SJSA1 (cell line): ENCODE measurements around the gene FTL. TPM values are rescaled to one million over a fixed set of nuclear protein-coding genes. Genes with fewer than 3 reads are reported as not detected.

Experiments used
- total RNA-seq: library from RNA; depleted of rRNA; stranded (reverse); fragments of >200 nt; shearing (Covaris generic); gene quantifications from 2 replicates; pipeline ENCODE4 v1.2.3, GENCODE V29; 2014; rRNA removed

FTL gene
- total RNA-seq, 1 experiment from 2014 or later, result 2,837 TPM

Other genes with a start within 250 kb of the FTL start
- 0.16 TPM in 1 of 2 replicates, not detected in the other for gene MAMSTR, start 245.6 kb upstream of the FTL start, total RNA-seq
- gene RASIP1, start 224.7 kb upstream of the FTL start, total RNA-seq, result 0.21 and 0.53 TPM in 2 replicates
- not detected in 2 replicates for gene IZUMO1, start 218.4 kb upstream of the FTL start, total RNA-seq
- not detected in 2 replicates for gene FUT1, start 212.7 kb upstream of the FTL start, total RNA-seq
- gene FGF21, start 209.8 kb upstream of the FTL start, total RNA-seq, result not detected in 2 replicates
- 31.2 and 32.8 TPM in 2 replicates for gene BCAT2, start 154.3 kb upstream of the FTL start, total RNA-seq
- not detected in 2 replicates for gene HSD17B14, start 128.8 kb upstream of the FTL start, total RNA-seq
- 3.5 and 11.8 TPM in 2 replicates for gene PLEKHA4, start 96.7 kb upstream of the FTL start, total RNA-seq
- 79.5 and 86.0 TPM in 2 replicates for gene PPP1R15A, start 92.9 kb upstream of the FTL start, total RNA-seq
- gene TULP2, start 66.6 kb upstream of the FTL start, total RNA-seq, result not detected in 2 replicates
- gene NUCB1, start 65.0 kb upstream of the FTL start, total RNA-seq, result 200 and 215 TPM in 2 replicates
- gene DHDH, start 31.6 kb upstream of the FTL start, total RNA-seq, result 0.16 and 1.7 TPM in 2 replicates
- gene BAX, start 10.4 kb upstream of the FTL start, total RNA-seq, result 57.4 and 75.1 TPM in 2 replicates
- gene GYS1, start 28.0 kb downstream of the FTL start, total RNA-seq, result 19.5 and 38.2 TPM in 2 replicates
- 238 and 322 TPM in 2 replicates for gene RUVBL2, start 28.6 kb downstream of the FTL start, total RNA-seq
- gene LHB, start 51.8 kb downstream of the FTL start, total RNA-seq, result 0.34 TPM in 1 of 2 replicates, not detected in the other
- gene CGB3, start 59.0 kb downstream of the FTL start, total RNA-seq, result not detected in 2 replicates
- gene CGB2, start 66.6 kb downstream of the FTL start, total RNA-seq, result not detected in 2 replicates
- gene CGB1, start 71.6 kb downstream of the FTL start, total RNA-seq, result 1.00 TPM in 1 of 2 replicates, not detected in the other
- gene CGB5, start 78.5 kb downstream of the FTL start, total RNA-seq, result not detected in 2 replicates
- gene CGB8, start 83.8 kb downstream of the FTL start, total RNA-seq, result 0.61 TPM in 1 of 2 replicates, not detected in the other
- gene CGB7, start 92.4 kb downstream of the FTL start, total RNA-seq, result 0.08 TPM in 1 of 2 replicates, not detected in the other
- gene NTF4, start 99.5 kb downstream of the FTL start, total RNA-seq, result not detected in 2 replicates
- not detected in 2 replicates for gene KCNA7, start 107.4 kb downstream of the FTL start, total RNA-seq
- 151 and 188 TPM in 2 replicates for gene SNRNP70, start 120.1 kb downstream of the FTL start, total RNA-seq
- 15.9 and 21.6 TPM in 2 replicates for gene LIN7B, start 149.1 kb downstream of the FTL start, total RNA-seq
- gene C19orf73, start 153.8 kb downstream of the FTL start, total RNA-seq, result 4.3 TPM in 1 of 2 replicates, not detected in the other
- gene PPFIA3, start 154.2 kb downstream of the FTL start, total RNA-seq, result 3.4 and 3.6 TPM in 2 replicates
- not detected in 2 replicates for gene HRC, start 190.1 kb downstream of the FTL start, total RNA-seq
- gene TRPM4, start 192.5 kb downstream of the FTL start, total RNA-seq, result 6.8 and 9.2 TPM in 2 replicates